ENCODE data around the gene IGF1R. TPM values are rescaled to one million over a fixed set of nuclear protein-coding genes. Genes with fewer than 3 reads are reported as not detected.

Gene IGF1R
- total RNA-seq, 1 experiment from 2014 or later, result 51.6 TPM

GRCh38 chr15:98948456-98948855 is 300.1 kb downstream of the IGF1R start:
- H3K4me1 Mint-ChIP-seq (ENCODE audit: low read depth, unreplicated experiment), result peaks cover 1% of the 10 kb centered on the region
- no peaks in the 10 kb centered on the region for H3K27me3 Mint-ChIP-seq (ENCODE audit: insufficient read depth, unreplicated experiment)
- intact Hi-C loops (cut with micrococcal nuclease; ENCODE audit: unreplicated experiment), result no loop called here
- ChIA-PET CTCF (interaction anchor here (0.9 kb wide), 1 partner anchor 111 kb away, joined by 3 read pairs; no protein-coding TSS in a partner anchor), POLR2A (no interaction called here)
- H3K9me3 ChIP-seq, result no peaks in the 10 kb centered on the region
- H3K4me1 ChIP-seq, result no peaks in the 10 kb centered on the region; the same call in 1 of the 2 replicates
- peaks cover 65% of the 10 kb centered on the region for H3K36me3 Mint-ChIP-seq (ENCODE audit: insufficient read depth, unreplicated experiment)
- no peak for DNase-seq
- no peaks in the 10 kb centered on the region for H3K9me3 Mint-ChIP-seq (ENCODE audit: unreplicated experiment)
- no peak overlapping the region for H3K27ac Mint-ChIP-seq (ENCODE audit: unreplicated experiment)
- no peak for TF ChIP-seq CTCF (IDR thresholded peaks at IDR 0.05; ENCODE audit: insufficient read depth in 1 of 2, low read depth in 1 of 2, low read length in 1 of 2, severe bottlenecking in 1 of 2, unreplicated experiment in 1 of 2)
- H3K36me3 ChIP-seq (ENCODE audit: control insufficient read depth, insufficient read depth, low read length), result no peaks in the 10 kb centered on the region
- no peaks in the 10 kb centered on the region for H3K27me3 ChIP-seq (replicated peaks; ENCODE audit: control insufficient read depth, insufficient read depth, low read length)
- no peak overlapping the region for H3K4me3 Mint-ChIP-seq (ENCODE audit: unreplicated experiment)
- H3K4me3 ChIP-seq (ENCODE audit: low read depth, low read length), result no peak overlapping the region
- no TSS peak for BruUV-seq (replicated peaks)

DNA sequence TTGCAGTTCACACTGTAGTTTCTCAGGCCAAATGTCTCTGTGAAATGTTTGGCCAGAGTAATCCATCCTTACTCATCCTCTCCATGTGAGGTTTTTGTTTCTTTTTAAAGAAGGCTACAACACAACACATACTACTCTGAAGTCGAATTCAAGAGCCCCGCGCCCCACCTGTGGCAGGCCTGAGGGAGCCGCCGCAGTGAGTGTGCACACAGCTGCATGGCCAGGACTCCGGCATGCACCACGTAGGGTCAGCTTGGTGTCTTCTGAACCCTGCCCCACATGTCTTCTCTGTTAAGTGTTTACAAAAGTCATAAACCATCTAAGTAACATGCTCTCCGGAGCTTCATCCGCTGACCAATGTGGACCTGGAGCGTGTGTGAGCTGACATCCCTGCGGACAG is 300.6 kb downstream of the IGF1R start:
- no peaks in the 10 kb centered on the region for H3K9me3 Mint-ChIP-seq (ENCODE audit: unreplicated experiment)
- H3K4me3 ChIP-seq (ENCODE audit: low read depth, low read length), result no peak overlapping the region
- TF ChIP-seq CTCF (IDR thresholded peaks at IDR 0.05; ENCODE audit: insufficient read depth in 1 of 2, low read depth in 1 of 2, low read length in 1 of 2, severe bottlenecking in 1 of 2, unreplicated experiment in 1 of 2), result no peak
- no peak overlapping the region for H3K4me3 Mint-ChIP-seq (ENCODE audit: unreplicated experiment)
- H3K27me3 ChIP-seq (replicated peaks; ENCODE audit: control insufficient read depth, insufficient read depth, low read length), result no peaks in the 10 kb centered on the region
- CTCF ChIA-PET, result interaction anchor here (0.9 kb wide), 1 partner anchor 110 kb away, joined by 3 read pairs; no protein-coding TSS in a partner anchor
- no peaks in the 10 kb centered on the region for H3K4me1 Mint-ChIP-seq (ENCODE audit: low read depth, unreplicated experiment)
- H3K27me3 Mint-ChIP-seq (ENCODE audit: insufficient read depth, unreplicated experiment), result no peaks in the 10 kb centered on the region
- H3K36me3 ChIP-seq (ENCODE audit: control insufficient read depth, insufficient read depth, low read length), result no peaks in the 10 kb centered on the region
- H3K36me3 Mint-ChIP-seq (ENCODE audit: insufficient read depth, unreplicated experiment), result peaks cover 66% of the 10 kb centered on the region
- no TSS peak for BruUV-seq (replicated peaks)
- H3K4me1 ChIP-seq, result no peaks in the 10 kb centered on the region; the same call in 1 of the 2 replicates
- intact Hi-C loops (cut with micrococcal nuclease; ENCODE audit: unreplicated experiment), result no loop called here
- POLR2A ChIA-PET, result no interaction called here
- H3K27ac Mint-ChIP-seq (ENCODE audit: unreplicated experiment), result no peak overlapping the region
- no peaks in the 10 kb centered on the region for H3K9me3 ChIP-seq
- DNase-seq, result no peak

DNA sequence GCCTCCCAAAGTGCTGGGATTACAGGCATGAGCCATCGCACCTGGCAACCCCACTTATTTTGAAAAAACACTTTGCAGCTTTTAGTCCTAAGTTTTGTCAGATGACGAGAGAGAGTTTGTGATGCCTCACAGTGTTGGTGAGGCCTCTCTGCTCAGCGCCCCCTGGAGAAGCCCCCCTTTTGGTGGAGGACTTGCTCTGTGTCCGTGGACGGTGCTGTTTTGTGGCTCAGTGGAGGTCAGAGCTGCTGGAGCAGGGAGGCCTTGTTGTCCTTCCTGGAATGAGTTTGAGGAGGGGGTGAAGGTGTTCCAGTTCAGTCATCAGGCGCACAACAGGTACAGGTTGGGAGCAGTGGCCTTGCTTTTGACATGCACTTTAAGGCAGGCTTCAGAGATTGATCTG is 301.3 kb downstream of the IGF1R start:
- intact Hi-C loops (cut with micrococcal nuclease; ENCODE audit: unreplicated experiment), result no loop called here
- Histone ChIP-seq H3K27me3 (replicated peaks; ENCODE audit: control insufficient read depth, insufficient read depth, low read length) (no peaks in the 10 kb centered on the region), H3K4me3 (ENCODE audit: low read depth, low read length) (no peak overlapping the region), H3K9me3 (no peaks in the 10 kb centered on the region), H3K4me1 (no peaks in the 10 kb centered on the region), H3K36me3 (ENCODE audit: control insufficient read depth, insufficient read depth, low read length) (no peaks in the 10 kb centered on the region)
- no peak for TF ChIP-seq CTCF (IDR thresholded peaks at IDR 0.05; ENCODE audit: insufficient read depth in 1 of 2, low read depth in 1 of 2, low read length in 1 of 2, severe bottlenecking in 1 of 2, unreplicated experiment in 1 of 2)
- no peaks in the 10 kb centered on the region for H3K4me1 Mint-ChIP-seq (ENCODE audit: low read depth, unreplicated experiment)
- DNase-seq, result no peak
- H3K9me3 Mint-ChIP-seq (ENCODE audit: unreplicated experiment), result no peaks in the 10 kb centered on the region
- ChIA-PET POLR2A (no interaction called here), CTCF (interaction anchor here (0.9 kb wide), 1 partner anchor 109 kb away, joined by 3 read pairs; no protein-coding TSS in a partner anchor)
- H3K27me3 Mint-ChIP-seq (ENCODE audit: insufficient read depth, unreplicated experiment), result no peaks in the 10 kb centered on the region
- no peak overlapping the region for H3K27ac Mint-ChIP-seq (ENCODE audit: unreplicated experiment)
- BruUV-seq (replicated peaks), result no TSS peak
- no peak overlapping the region for H3K4me3 Mint-ChIP-seq (ENCODE audit: unreplicated experiment)
- peaks cover 60% of the 10 kb centered on the region for H3K36me3 Mint-ChIP-seq (ENCODE audit: insufficient read depth, unreplicated experiment)

Measured in Caco-2 (cell line).